GM19025 (cell line): Measurements from ENCODE around the gene SEMA3A.
"Not testable (repeated sequence)": the region's sequence is repeated elsewhere in the genome, so short reads cannot be mapped to it uniquely, and the experiment has no call there.

Experiments used
- ATAC-seq: cut with Tn5 transposase; IDR thresholded peaks from one replicate; pipeline ENCODE4 v1.9.1; 2021; ENCODE audit warnings: mild to moderate bottlenecking, low read depth, moderate library complexity; ENCODE audit not compliant: unreplicated experiment

The SEMA3A gene

GRCh38 chr7:84194484-84195271, at the start of gene SEMA3A:
SEMA3A (minus strand) TSS chr7:84194789; CDS start chr7:84194586, 203 bp downstream.
- no peak for ATAC-seq

- not testable (repeated sequence) for ATAC-seq
These were observed 48.4 kb upstream of the SEMA3A start for GRCh38 chr7:84243037-84243436.

GRCh38 chr7:84238596-84238995, 44.0 kb upstream of the SEMA3A start:
- no peak for ATAC-seq

GRCh38 chr7:84237533-84238173, 43.1 kb upstream of the SEMA3A start:
- ATAC-seq = no peak

GRCh38 chr7:84236398-84236797, 41.8 kb upstream of the SEMA3A start:
- ATAC-seq = no peak

GRCh38 chr7:84232646-84233045, 38.1 kb upstream of the SEMA3A start:
- no peak for ATAC-seq

GRCh38 chr7:84231157-84231556, 36.6 kb upstream of the SEMA3A start:
- ATAC-seq = no peak

GRCh38 chr7:84230491-84230890, 35.9 kb upstream of the SEMA3A start:
- no peak for ATAC-seq

GRCh38 chr7:84228526-84228925, 33.9 kb upstream of the SEMA3A start:
- no peak for ATAC-seq

- no peak for ATAC-seq
These were observed 32.2 kb upstream of the SEMA3A start for GRCh38 chr7:84226759-84227158.

GRCh38 chr7:84224505-84224904, 29.9 kb upstream of the SEMA3A start:
- no peak for ATAC-seq

- ATAC-seq = no peak
These were observed 24.7 kb upstream of the SEMA3A start for GRCh38 chr7:84219310-84219709.

- no peak for ATAC-seq
These were observed 24.1 kb upstream of the SEMA3A start for GRCh38 chr7:84218681-84219080.

GRCh38 chr7:84216472-84216871, 21.9 kb upstream of the SEMA3A start:
- no peak for ATAC-seq

GRCh38 chr7:84214757-84215156, 20.2 kb upstream of the SEMA3A start:
- not testable (repeated sequence) for ATAC-seq

GRCh38 chr7:84210301-84210700, 15.7 kb upstream of the SEMA3A start:
- ATAC-seq = no peak

GRCh38 chr7:84209006-84209405, 14.4 kb upstream of the SEMA3A start:
- ATAC-seq = no peak

- ATAC-seq = no peak
These were observed 13.0 kb upstream of the SEMA3A start for GRCh38 chr7:84207615-84208014.

- no peak for ATAC-seq
These were observed 12.4 kb upstream of the SEMA3A start for GRCh38 chr7:84207025-84207424.

GRCh38 chr7:84204655-84205054, 10.1 kb upstream of the SEMA3A start:
- no peak for ATAC-seq

GRCh38 chr7:84202855-84203254, 8.3 kb upstream of the SEMA3A start:
- no peak for ATAC-seq

GRCh38 chr7:84200859-84201258, 6.3 kb upstream of the SEMA3A start:
- ATAC-seq = no peak
